Neural cell (in vitro differentiated cells): ENCODE data around the gene RAB28. TPM values are rescaled to one million over a fixed set of nuclear protein-coding genes. Genes with fewer than 3 reads are reported as not detected.

Experiments used
- H2AFZ ChIP-seq: fragments of 200-600, 300-800 bp; sonication (generic), shearing (Covaris generic); 2 replicates; pipeline ENCODE4 v1.6.0; 2014; ENCODE audit warnings: low read depth, mild to moderate bottlenecking, antibody characterized with exemption, low read length, moderate library complexity
- H3F3A ChIP-seq: fragments of 200-600 bp; shearing (Covaris generic); 2 replicates; pipeline ENCODE4 v1.6.1; 2016; ENCODE audit warnings: mild to moderate bottlenecking, moderate library complexity, mixed read lengths, antibody characterized with exemption, low read length; ENCODE audit not compliant: insufficient read depth, poor library complexity, severe bottlenecking
- H3K27ac ChIP-seq: fragments of 200-600, 300-800 bp; sonication (generic), shearing (Covaris generic); 2 replicates; pipeline ENCODE4 v1.5.1; 2014; ENCODE audit warnings: mild to moderate bottlenecking, low read length, moderate library complexity
- H3K27me3 ChIP-seq: fragments of 300-800, 200-600 bp; sonication (generic), shearing (Covaris generic); 2 replicates; pipeline ENCODE4 v1.6.0; 2014; ENCODE audit warnings: mild to moderate bottlenecking, low read depth, low read length, moderate library complexity; ENCODE audit not compliant: insufficient read depth
- H3K36me3 ChIP-seq: fragments of 300-800, 200-600 bp; sonication (generic), shearing (Covaris generic); 2 replicates; pipeline ENCODE4 v1.5.1; 2014; ENCODE audit warnings: mild to moderate bottlenecking, antibody characterized with exemption, low read length, moderate library complexity; ENCODE audit not compliant: insufficient read depth
- H3K4me2 ChIP-seq: fragments of 300-800, 200-600 bp; sonication (generic), shearing (Covaris generic); 2 replicates; pipeline ENCODE4 v1.6.0; 2014; ENCODE audit warnings: mild to moderate bottlenecking, low read length
- H3K4me3 ChIP-seq: fragments of 300-800, 200-600 bp; sonication (generic), shearing (Covaris generic); 2 replicates; pipeline ENCODE4 v1.5.1; 2014; ENCODE audit warnings: mild to moderate bottlenecking, low read length, moderate library complexity
- H3K79me2 ChIP-seq: fragments of 200-600 bp; shearing (Covaris generic); replicated peaks from 2 replicates; pipeline ENCODE4 v1.6.0; 2014; ENCODE audit warnings: mild to moderate bottlenecking, low read length, moderate library complexity; ENCODE audit not compliant: insufficient read depth
- H3K9ac ChIP-seq: fragments of 300-800, 200-600 bp; sonication (generic), shearing (Covaris generic); 2 replicates; pipeline ENCODE4 v1.6.1; 2016; ENCODE audit warnings: mild to moderate bottlenecking, low read length, mixed read lengths
- H3K9me2 ChIP-seq: fragments of 200-600 bp; shearing (Covaris generic); 2 replicates; pipeline ENCODE4 v1.6.1; 2016; ENCODE audit warnings: mild to moderate bottlenecking, low read length, mixed read lengths; ENCODE audit not compliant: insufficient read depth
- H3K9me3 ChIP-seq: fragments of 200-600, 300-800 bp; sonication (generic), shearing (Covaris generic); 2 replicates; pipeline ENCODE4 v1.6.1; 2016; ENCODE audit warnings: mild to moderate bottlenecking, mixed run types, low read length, moderate library complexity, mixed read lengths
- H4K20me1 ChIP-seq: fragments of 200-600 bp; shearing (Covaris generic); 2 replicates; pipeline ENCODE4 v1.6.1; 2016; ENCODE audit warnings: mild to moderate bottlenecking, mixed run types; ENCODE audit not compliant: insufficient read depth
- EP300 ChIP-seq: fragments of 450-650 bp; conservative IDR thresholded peaks from 2 replicates; pipeline ENCODE4 v1.6.1; 2014; ENCODE audit warnings: antibody characterized with exemption, mild to moderate bottlenecking, moderate library complexity; ENCODE audit not compliant: poor library complexity, severe bottlenecking
- EZH2 ChIP-seq: fragments of 200-600, 300-800 bp; shearing (Covaris generic), sonication (generic); IDR thresholded peaks from 2 replicates; pipeline ENCODE4 v1.6.1; 2014; ENCODE audit warnings: antibody characterized with exemption, low read length, borderline replicate concordance, mild to moderate bottlenecking; ENCODE audit not compliant: insufficient read depth, poor library complexity, severe bottlenecking
- MXI1 ChIP-seq: fragments of 450-650 bp; conservative IDR thresholded peaks from 2 replicates; pipeline ENCODE4 v1.6.1; 2014; ENCODE audit warnings: antibody characterized with exemption, mild to moderate bottlenecking; ENCODE audit not compliant: poor library complexity, severe bottlenecking
- POLR2AphosphoS5 ChIP-seq: IDR thresholded peaks from 2 replicates; pipeline ENCODE4 v1.6.1; 2012
- RAD21 ChIP-seq: fragments of 450-650 bp; conservative IDR thresholded peaks from 2 replicates; pipeline ENCODE4 v1.6.1; 2014; ENCODE audit warnings: antibody characterized with exemption, mild to moderate bottlenecking, moderate library complexity
- SMC3 ChIP-seq: fragments of 450-650 bp; conservative IDR thresholded peaks from 2 replicates; pipeline ENCODE4 v1.6.1; 2014; ENCODE audit warnings: antibody characterized with exemption, mild to moderate bottlenecking, moderate library complexity; ENCODE audit not compliant: poor library complexity
- TAF1 ChIP-seq: IDR thresholded peaks from 2 replicates; pipeline ENCODE4 v1.6.1; 2012; ENCODE audit warnings: low read depth
- polyA plus RNA-seq: library from polyadenylated mRNA; depleted of rRNA; stranded (reverse); fragments of >200 nt; gene quantifications from 2 replicates; pipeline ENCODE4 v1.2.3, GENCODE V29; 2014
- TF ChIP-seq, protein P1 (sequence below): fragments of 450-650 bp; IDR thresholded peaks from 2 replicates; pipeline ENCODE4 v1.5.1; 2014; ENCODE audit warnings: antibody characterized with exemption, mild to moderate bottlenecking, moderate library complexity; ENCODE audit not compliant: poor library complexity, severe bottlenecking
- TF ChIP-seq, protein P2 (sequence below): IDR thresholded peaks from 2 replicates; pipeline ENCODE4 v1.6.1; 2012; ENCODE audit warnings: borderline replicate concordance

The RAB28 gene
- polyA plus RNA-seq, 1 donor from 2014 or later = 60.7 TPM

DNA sequence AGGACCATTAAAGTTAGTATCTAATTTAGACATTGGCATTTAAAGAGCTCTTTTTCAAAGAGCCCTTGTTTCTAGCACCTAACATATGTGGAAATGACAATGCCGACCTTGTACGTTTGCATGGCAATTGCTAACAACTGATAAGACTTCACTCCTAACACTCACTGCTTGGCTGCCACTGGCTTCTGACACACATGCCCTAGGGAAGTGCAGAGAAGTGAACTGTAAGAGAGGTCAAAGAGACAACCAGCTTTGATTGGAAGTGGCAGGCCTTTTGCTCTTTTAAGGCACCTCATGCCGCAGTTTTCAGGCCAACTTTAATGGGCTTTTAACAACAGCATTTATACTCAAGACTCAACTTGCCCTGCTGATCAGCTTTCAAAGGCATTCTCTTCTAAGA lies 158.4 kb downstream of the RAB28 start:
- no peak overlapping the region for H3K9ac ChIP-seq
- H3F3A ChIP-seq = no peaks in the 10 kb centered on the region
- no peak overlapping the region for H3K27ac ChIP-seq
- no peak overlapping the region for H2AFZ ChIP-seq
- H3K36me3 ChIP-seq = peaks cover 6% of the 10 kb centered on the region
- no peaks in the 10 kb centered on the region for H3K27me3 ChIP-seq
- H3K9me2 ChIP-seq = no peaks in the 10 kb centered on the region
- no peak for TF ChIP-seq POLR2AphosphoS5
- TF ChIP-seq, protein P1, sequence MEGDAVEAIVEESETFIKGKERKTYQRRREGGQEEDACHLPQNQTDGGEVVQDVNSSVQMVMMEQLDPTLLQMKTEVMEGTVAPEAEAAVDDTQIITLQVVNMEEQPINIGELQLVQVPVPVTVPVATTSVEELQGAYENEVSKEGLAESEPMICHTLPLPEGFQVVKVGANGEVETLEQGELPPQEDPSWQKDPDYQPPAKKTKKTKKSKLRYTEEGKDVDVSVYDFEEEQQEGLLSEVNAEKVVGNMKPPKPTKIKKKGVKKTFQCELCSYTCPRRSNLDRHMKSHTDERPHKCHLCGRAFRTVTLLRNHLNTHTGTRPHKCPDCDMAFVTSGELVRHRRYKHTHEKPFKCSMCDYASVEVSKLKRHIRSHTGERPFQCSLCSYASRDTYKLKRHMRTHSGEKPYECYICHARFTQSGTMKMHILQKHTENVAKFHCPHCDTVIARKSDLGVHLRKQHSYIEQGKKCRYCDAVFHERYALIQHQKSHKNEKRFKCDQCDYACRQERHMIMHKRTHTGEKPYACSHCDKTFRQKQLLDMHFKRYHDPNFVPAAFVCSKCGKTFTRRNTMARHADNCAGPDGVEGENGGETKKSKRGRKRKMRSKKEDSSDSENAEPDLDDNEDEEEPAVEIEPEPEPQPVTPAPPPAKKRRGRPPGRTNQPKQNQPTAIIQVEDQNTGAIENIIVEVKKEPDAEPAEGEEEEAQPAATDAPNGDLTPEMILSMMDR = no peak
- TF ChIP-seq, protein P2, sequence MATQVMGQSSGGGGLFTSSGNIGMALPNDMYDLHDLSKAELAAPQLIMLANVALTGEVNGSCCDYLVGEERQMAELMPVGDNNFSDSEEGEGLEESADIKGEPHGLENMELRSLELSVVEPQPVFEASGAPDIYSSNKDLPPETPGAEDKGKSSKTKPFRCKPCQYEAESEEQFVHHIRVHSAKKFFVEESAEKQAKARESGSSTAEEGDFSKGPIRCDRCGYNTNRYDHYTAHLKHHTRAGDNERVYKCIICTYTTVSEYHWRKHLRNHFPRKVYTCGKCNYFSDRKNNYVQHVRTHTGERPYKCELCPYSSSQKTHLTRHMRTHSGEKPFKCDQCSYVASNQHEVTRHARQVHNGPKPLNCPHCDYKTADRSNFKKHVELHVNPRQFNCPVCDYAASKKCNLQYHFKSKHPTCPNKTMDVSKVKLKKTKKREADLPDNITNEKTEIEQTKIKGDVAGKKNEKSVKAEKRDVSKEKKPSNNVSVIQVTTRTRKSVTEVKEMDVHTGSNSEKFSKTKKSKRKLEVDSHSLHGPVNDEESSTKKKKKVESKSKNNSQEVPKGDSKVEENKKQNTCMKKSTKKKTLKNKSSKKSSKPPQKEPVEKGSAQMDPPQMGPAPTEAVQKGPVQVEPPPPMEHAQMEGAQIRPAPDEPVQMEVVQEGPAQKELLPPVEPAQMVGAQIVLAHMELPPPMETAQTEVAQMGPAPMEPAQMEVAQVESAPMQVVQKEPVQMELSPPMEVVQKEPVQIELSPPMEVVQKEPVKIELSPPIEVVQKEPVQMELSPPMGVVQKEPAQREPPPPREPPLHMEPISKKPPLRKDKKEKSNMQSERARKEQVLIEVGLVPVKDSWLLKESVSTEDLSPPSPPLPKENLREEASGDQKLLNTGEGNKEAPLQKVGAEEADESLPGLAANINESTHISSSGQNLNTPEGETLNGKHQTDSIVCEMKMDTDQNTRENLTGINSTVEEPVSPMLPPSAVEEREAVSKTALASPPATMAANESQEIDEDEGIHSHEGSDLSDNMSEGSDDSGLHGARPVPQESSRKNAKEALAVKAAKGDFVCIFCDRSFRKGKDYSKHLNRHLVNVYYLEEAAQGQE = no peak
- no peak for TF ChIP-seq SMC3
- TF ChIP-seq RAD21 = no peak
- TF ChIP-seq TAF1 = no peak
- TF ChIP-seq EP300 = no peak
- no peak for TF ChIP-seq EZH2
- no peak for TF ChIP-seq MXI1
- no peaks in the 10 kb centered on the region for H3K9me3 ChIP-seq
- no peak overlapping the region for H3K4me3 ChIP-seq
- no peaks in the 10 kb centered on the region for H3K79me2 ChIP-seq
- no peaks in the 10 kb centered on the region for H4K20me1 ChIP-seq
- H3K4me2 ChIP-seq = no peak overlapping the region

DNA sequence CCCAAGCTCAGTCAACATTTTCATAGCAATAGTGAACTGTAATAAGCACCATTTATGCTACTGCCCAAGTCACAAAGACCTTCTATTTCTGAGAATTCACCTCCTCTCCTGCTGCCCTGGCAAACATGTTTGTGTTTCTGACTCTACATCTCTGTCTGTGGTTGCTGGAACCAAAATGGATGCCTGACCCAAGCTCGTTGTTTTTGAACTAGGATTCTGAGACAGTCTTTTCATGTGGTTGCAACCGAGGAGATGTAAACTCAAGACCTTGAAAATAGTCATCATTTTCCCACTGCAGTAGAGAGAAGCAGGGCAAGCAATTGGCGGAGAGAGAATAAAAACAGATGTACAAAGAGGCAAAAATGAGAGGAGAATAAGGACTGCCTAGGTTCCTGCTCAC lies 160.2 kb downstream of the RAB28 start:
- H3K27me3 ChIP-seq = no peaks in the 10 kb centered on the region
- no peak overlapping the region for H3K4me2 ChIP-seq
- no peaks in the 10 kb centered on the region for H3K9me2 ChIP-seq
- H3K4me3 ChIP-seq = no peak overlapping the region
- H3K9me3 ChIP-seq = no peaks in the 10 kb centered on the region
- no peak overlapping the region for H3K27ac ChIP-seq
- peaks cover 6% of the 10 kb centered on the region for H3K36me3 ChIP-seq
- no peak overlapping the region for H3K9ac ChIP-seq
- no peak overlapping the region for H2AFZ ChIP-seq
- H4K20me1 ChIP-seq = no peaks in the 10 kb centered on the region
- no peaks in the 10 kb centered on the region for H3K79me2 ChIP-seq
- TF ChIP-seq EZH2 (no peak), SMC3 (no peak), EP300 (no peak), TAF1 (no peak), RAD21 (no peak), POLR2AphosphoS5 (no peak), MXI1 (no peak)
- TF ChIP-seq, protein P1 = no peak
- TF ChIP-seq, protein P2 = no peak
- no peaks in the 10 kb centered on the region for H3F3A ChIP-seq
